Right lung (tissue), 5 donors: ENCODE measurements around the gene ISG20. TPM values are rescaled to one million over a fixed set of nuclear protein-coding genes. Genes with fewer than 3 reads are reported as not detected.
A peak's percentile ranks its signal among the peaks of the same experiment; 100 is the strongest.
"Not testable (repeated sequence)": the region's sequence is repeated elsewhere in the genome, so short reads cannot be mapped to it uniquely, and the experiment has no call there.

Experiments used
- DNase-seq, 2 donors: peaks; one replicate each; pipeline ENCODE4 v3.0.0-alpha.2; 2013
- polyA plus RNA-seq, 5 donors: library from polyadenylated mRNA; unstranded; fragments of 120-200 nt; gene quantifications; one replicate each; pipeline versions ENCODE4 v1.2.1 to v1.2.3, GENCODE V29; 2013; ENCODE audit warnings: inconsistent platforms in 1 of 5, low replicate concordance in 1 of 5; ENCODE audit not compliant: insufficient read length in 5 of 5, insufficient read depth in 1 of 5

ISG20 gene
- polyA plus RNA-seq, 5 donors: 0.79 to 2.6 (median 1.0) TPM

- DNase-seq: no peak
Observed at GRCh38 chr15:88617790-88618189, 21.0 kb upstream of the ISG20 start.

- DNase-seq: no peak
Observed at GRCh38 chr15:88618686-88619085, 20.1 kb upstream of the ISG20 start.

- no peak for DNase-seq
Observed at GRCh38 chr15:88619796-88620195, 19.0 kb upstream of the ISG20 start.

GRCh38 chr15:88620995-88621772, 17.6 kb upstream of the ISG20 start, which contains the start of gene AEN:
TSS of gene AEN (plus strand) at chr15:88621340. CDS start at chr15:88626210, 4,870 bp downstream.
- DNase-seq: peak; percentile 93 to 94

- DNase-seq: no peak
Observed at GRCh38 chr15:88621789-88622604, 16.8 kb upstream of the ISG20 start.

GRCh38 chr15:88622605-88622975, 16.2 kb upstream of the ISG20 start:
- no peak for DNase-seq

GRCh38 chr15:88623061-88623460, 15.8 kb upstream of the ISG20 start:
- DNase-seq: no peak

- no peak for DNase-seq
Observed at GRCh38 chr15:88623632-88624031, 15.2 kb upstream of the ISG20 start.

- peak; percentile 34 to 59 for DNase-seq
Observed at GRCh38 chr15:88624156-88624970, 14.5 kb upstream of the ISG20 start.

- DNase-seq: no peak
Observed at GRCh38 chr15:88624971-88625490, 13.8 kb upstream of the ISG20 start.

- DNase-seq: no peak
Observed at GRCh38 chr15:88625943-88626741, 12.7 kb upstream of the ISG20 start.

GRCh38 chr15:88627463-88627862, 11.4 kb upstream of the ISG20 start:
- no peak for DNase-seq

GRCh38 chr15:88628018-88628654, 10.7 kb upstream of the ISG20 start:
- DNase-seq: no peak

- no peak for DNase-seq
Observed at GRCh38 chr15:88629071-88629470, 9.7 kb upstream of the ISG20 start.

- DNase-seq: no peak
Observed at GRCh38 chr15:88630141-88630721, 8.6 kb upstream of the ISG20 start.

- DNase-seq: no peak
Observed at GRCh38 chr15:88630798-88631463, 7.9 kb upstream of the ISG20 start.

GRCh38 chr15:88631464-88632028, 7.3 kb upstream of the ISG20 start:
- DNase-seq: no peak

GRCh38 chr15:88632797-88633196, 6.0 kb upstream of the ISG20 start:
- DNase-seq: not testable (repeated sequence)

GRCh38 chr15:88634449-88634848, 4.4 kb upstream of the ISG20 start:
- DNase-seq: no peak
